Panc1 (cell line): ENCODE data around the gene ELK4. TPM values are rescaled to one million over a fixed set of nuclear protein-coding genes. Genes with fewer than 3 reads are reported as not detected.

Source experiments
- ATAC-seq: fragments of 200-7000 bp; cut with Tn5 transposase; 2 replicates; pipeline ENCODE4 v1.9.1; 2020; ENCODE audit warnings: mild to moderate bottlenecking, moderate library complexity
- BruUV-seq: library from RNA; stranded (reverse); fragments of 400-500 nt; replicated peaks from 2 replicates; lab custom pipeline; 2021; lab: Mats Ljungman, UMichigan
- CTCF ChIA-PET: fragments of 300-600 bp; sonication (Branson Sonifier 250); formaldehyde crosslinking; loops from one replicate; lab custom pipeline; 2022; ENCODE audit warnings: antibody characterized with exemption; lab: Charles Lee
- POLR2A ChIA-PET: fragments of 300-600 bp; sonication (Branson Sonifier 250); formaldehyde crosslinking; loops from one replicate; lab custom pipeline; 2022; ENCODE audit warnings: antibody characterized with exemption; lab: Charles Lee
- DNase-seq: peaks from one replicate; pipeline ENCODE4 v3.0.0-alpha.2; 2010; ENCODE audit warnings: low read depth, low spot score
- H3K27ac ChIP-seq: 2 replicates; pipeline ENCODE4 v1.5.1; 2011; ENCODE audit warnings: mild to moderate bottlenecking, low read length, inconsistent platforms
- H3K27me3 ChIP-seq: fragments of 200-500 bp; sonication (Bioruptor generic); 2 replicates; pipeline ENCODE4 v1.6.0; 2014; ENCODE audit warnings: low read length, inconsistent platforms; ENCODE audit not compliant: control insufficient read depth, insufficient read depth
- H3K36me3 ChIP-seq: fragments of 200-500 bp; sonication (Bioruptor generic); 2 replicates; pipeline ENCODE4 v1.5.1; 2014; ENCODE audit warnings: inconsistent platforms, mild to moderate bottlenecking, low read length, moderate library complexity; ENCODE audit not compliant: control insufficient read depth, insufficient read depth
- H3K4me1 ChIP-seq: 2 replicates; pipeline ENCODE4 v1.5.1; 2011; ENCODE audit warnings: inconsistent platforms, mild to moderate bottlenecking, low read length, moderate library complexity; ENCODE audit not compliant: control insufficient read depth, insufficient read depth
- H3K4me3 ChIP-seq, 2 experiments: 2 replicates each; pipeline ENCODE4 v1.5.1; 2011 to 2012; ENCODE audit warnings: low read depth in 2 of 2, low read length in 2 of 2, mild to moderate bottlenecking in 2 of 2, inconsistent platforms in 1 of 2, moderate library complexity in 1 of 2
- H3K9me3 ChIP-seq: fragments of 200-500 bp; sonication (Bioruptor generic); 2 replicates; pipeline ENCODE4 v1.5.1; 2014; ENCODE audit warnings: low read depth, mild to moderate bottlenecking, inconsistent platforms, low read length, moderate library complexity; ENCODE audit not compliant: control insufficient read depth, insufficient read depth
- POLR2AphosphoS5 ChIP-seq: IDR thresholded peaks from 2 replicates; pipeline ENCODE4 v1.6.1; 2012; ENCODE audit warnings: mild to moderate bottlenecking, low read depth, low read length, moderate library complexity
- SIN3A ChIP-seq: IDR thresholded peaks from 2 replicates; pipeline ENCODE4 v1.6.1; 2012; ENCODE audit warnings: low read depth, mild to moderate bottlenecking, low read length, moderate library complexity, borderline replicate concordance; ENCODE audit not compliant: insufficient read depth
- TCF7L2 ChIP-seq: IDR thresholded peaks from 2 replicates; pipeline ENCODE4 v1.6.1; 2011; ENCODE audit warnings: mild to moderate bottlenecking, low read depth, low read length, inconsistent platforms
- in situ Hi-C: cut with HindIII; loops from 2 replicates; pipeline ENCODE4 v1.10.0; 2016; ENCODE audit warnings: low sequenced_read_pairs, low pct_unique_long_range_greater_than_20kb
- intact Hi-C: fragments of 100-400 bp; cut with micrococcal nuclease; formaldehyde crosslinking; loops from one replicate; pipeline ENCODE4 v1.10.0; 2022; ENCODE audit not compliant: unreplicated experiment
- total RNA-seq: library from RNA; stranded (reverse); gene quantifications from one replicate; pipeline ENCODE4 v1.2.1, GENCODE V29; 2021; ENCODE audit not compliant: unreplicated experiment
- TF ChIP-seq, protein P1 (sequence below), 2 experiments: IDR thresholded peaks; 2 replicates each; pipeline ENCODE4 v1.6.1; 2011 to 2012; ENCODE audit warnings: low read depth in 2 of 2, control low read depth in 1 of 2, low read length in 1 of 2, mild to moderate bottlenecking in 1 of 2, moderate library complexity in 1 of 2; ENCODE audit not compliant: insufficient read depth in 1 of 2
- TF ChIP-seq, protein P2 (sequence below): fragments of 450-650 bp; IDR thresholded peaks from 2 replicates; pipeline ENCODE4 v1.5.1; 2017; ENCODE audit warnings: mild to moderate bottlenecking

The ELK4 gene
- total RNA-seq, 1 experiment from 2014 or later = 54.6 TPM

DNA sequence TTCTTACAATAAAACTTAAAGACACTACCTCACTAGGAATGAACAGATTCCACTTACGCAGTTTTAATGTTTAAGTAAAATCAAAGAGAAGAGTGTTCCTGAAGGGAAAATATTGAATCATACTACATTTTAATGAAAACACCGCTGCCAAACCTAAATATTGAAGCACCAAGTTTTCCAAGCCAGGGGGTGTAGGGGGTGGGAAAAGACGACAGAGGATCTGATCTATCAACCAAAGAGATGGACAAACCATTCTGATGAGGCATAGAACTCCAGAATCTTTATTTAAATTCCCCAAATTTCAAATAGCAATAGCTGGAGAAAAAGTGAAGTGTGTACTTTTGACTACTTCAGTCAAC is 1.2 kb downstream of the ELK4 start:
- Histone ChIP-seq H3K9me3 (no peaks in the 10 kb centered on the region), H3K27ac (peak overlapping the region; percentile 95), H3K27me3 (no peaks in the 10 kb centered on the region), H3K36me3 (peaks cover 4% of the 10 kb centered on the region; the same call in 1 of the 2 replicates), H3K4me1 (peaks cover 18% of the 10 kb centered on the region), H3K4me3 (peak overlapping the region; percentile 81 to 94)
- in situ Hi-C loops (no loop called here), intact Hi-C loops (no loop called here)
- BruUV-seq = no TSS peak
- POLR2A ChIA-PET = interaction anchor here (0.6 kb wide), 1 partner anchor 74 kb away, joined by 5 read pairs; no protein-coding TSS in a partner anchor
- DNase-seq (no peak), ATAC-seq (no peak)
- TF ChIP-seq SIN3A = no peak
- CTCF ChIA-PET = interaction anchor here (2.3 kb wide), 1 partner anchor 39 kb away, joined by 14 read pairs; no protein-coding TSS in a partner anchor

- H3K36me3 ChIP-seq = peaks cover 4% of the 10 kb centered on the region; the same call in 1 of the 2 replicates
- TF ChIP-seq POLR2AphosphoS5 (no peak), TCF7L2 (no peak), SIN3A (no peak)
- TF ChIP-seq, protein P1, sequence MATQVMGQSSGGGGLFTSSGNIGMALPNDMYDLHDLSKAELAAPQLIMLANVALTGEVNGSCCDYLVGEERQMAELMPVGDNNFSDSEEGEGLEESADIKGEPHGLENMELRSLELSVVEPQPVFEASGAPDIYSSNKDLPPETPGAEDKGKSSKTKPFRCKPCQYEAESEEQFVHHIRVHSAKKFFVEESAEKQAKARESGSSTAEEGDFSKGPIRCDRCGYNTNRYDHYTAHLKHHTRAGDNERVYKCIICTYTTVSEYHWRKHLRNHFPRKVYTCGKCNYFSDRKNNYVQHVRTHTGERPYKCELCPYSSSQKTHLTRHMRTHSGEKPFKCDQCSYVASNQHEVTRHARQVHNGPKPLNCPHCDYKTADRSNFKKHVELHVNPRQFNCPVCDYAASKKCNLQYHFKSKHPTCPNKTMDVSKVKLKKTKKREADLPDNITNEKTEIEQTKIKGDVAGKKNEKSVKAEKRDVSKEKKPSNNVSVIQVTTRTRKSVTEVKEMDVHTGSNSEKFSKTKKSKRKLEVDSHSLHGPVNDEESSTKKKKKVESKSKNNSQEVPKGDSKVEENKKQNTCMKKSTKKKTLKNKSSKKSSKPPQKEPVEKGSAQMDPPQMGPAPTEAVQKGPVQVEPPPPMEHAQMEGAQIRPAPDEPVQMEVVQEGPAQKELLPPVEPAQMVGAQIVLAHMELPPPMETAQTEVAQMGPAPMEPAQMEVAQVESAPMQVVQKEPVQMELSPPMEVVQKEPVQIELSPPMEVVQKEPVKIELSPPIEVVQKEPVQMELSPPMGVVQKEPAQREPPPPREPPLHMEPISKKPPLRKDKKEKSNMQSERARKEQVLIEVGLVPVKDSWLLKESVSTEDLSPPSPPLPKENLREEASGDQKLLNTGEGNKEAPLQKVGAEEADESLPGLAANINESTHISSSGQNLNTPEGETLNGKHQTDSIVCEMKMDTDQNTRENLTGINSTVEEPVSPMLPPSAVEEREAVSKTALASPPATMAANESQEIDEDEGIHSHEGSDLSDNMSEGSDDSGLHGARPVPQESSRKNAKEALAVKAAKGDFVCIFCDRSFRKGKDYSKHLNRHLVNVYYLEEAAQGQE (IDR thresholded peaks at IDR 0.05; ENCODE audit: insufficient read depth in 1 of 2, low read depth in 2 of 2, low read length in 1 of 2) = no peak
- TF ChIP-seq, protein P2, sequence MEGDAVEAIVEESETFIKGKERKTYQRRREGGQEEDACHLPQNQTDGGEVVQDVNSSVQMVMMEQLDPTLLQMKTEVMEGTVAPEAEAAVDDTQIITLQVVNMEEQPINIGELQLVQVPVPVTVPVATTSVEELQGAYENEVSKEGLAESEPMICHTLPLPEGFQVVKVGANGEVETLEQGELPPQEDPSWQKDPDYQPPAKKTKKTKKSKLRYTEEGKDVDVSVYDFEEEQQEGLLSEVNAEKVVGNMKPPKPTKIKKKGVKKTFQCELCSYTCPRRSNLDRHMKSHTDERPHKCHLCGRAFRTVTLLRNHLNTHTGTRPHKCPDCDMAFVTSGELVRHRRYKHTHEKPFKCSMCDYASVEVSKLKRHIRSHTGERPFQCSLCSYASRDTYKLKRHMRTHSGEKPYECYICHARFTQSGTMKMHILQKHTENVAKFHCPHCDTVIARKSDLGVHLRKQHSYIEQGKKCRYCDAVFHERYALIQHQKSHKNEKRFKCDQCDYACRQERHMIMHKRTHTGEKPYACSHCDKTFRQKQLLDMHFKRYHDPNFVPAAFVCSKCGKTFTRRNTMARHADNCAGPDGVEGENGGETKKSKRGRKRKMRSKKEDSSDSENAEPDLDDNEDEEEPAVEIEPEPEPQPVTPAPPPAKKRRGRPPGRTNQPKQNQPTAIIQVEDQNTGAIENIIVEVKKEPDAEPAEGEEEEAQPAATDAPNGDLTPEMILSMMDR = no peak
- no TSS peak for BruUV-seq
- no peak for ATAC-seq
- peaks cover 18% of the 10 kb centered on the region for H3K4me1 ChIP-seq
- intact Hi-C loops = no loop called here
- ChIA-PET POLR2A (interaction anchor here (0.6 kb wide), 1 partner anchor 74 kb away, joined by 5 read pairs; no protein-coding TSS in a partner anchor), CTCF (no interaction called here)
- in situ Hi-C loops = no loop called here
- peak overlapping the region; percentile 95 for H3K27ac ChIP-seq
- no peak for DNase-seq
- H3K9me3 ChIP-seq = no peaks in the 10 kb centered on the region
- H3K27me3 ChIP-seq = no peaks in the 10 kb centered on the region
- peak overlapping the region; percentile 81 to 94; a peak in 3 of 4 replicates for H3K4me3 ChIP-seq
Observed at GRCh38 chr1:205630241-205630640, 1.6 kb downstream of the ELK4 start.

DNA sequence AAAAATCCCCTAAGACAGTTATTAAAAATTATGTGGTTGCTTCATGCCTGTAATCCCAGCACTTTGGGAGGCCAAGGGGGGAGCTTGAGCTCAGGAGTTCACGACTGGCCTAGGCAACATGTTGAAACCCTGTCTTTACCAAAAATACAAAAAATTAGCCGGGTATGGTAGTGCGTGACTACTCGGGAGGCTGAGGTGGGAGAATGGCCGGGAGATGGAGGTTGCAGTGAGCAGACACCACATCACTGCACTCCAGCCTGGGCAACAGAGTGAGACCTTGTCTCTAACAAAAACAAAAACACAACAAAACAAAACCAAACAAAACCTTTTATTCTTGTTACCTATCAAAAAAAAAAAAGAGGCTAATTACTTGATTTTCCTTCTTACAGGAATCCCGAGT is 2.1 kb downstream of the ELK4 start:
- H3K27ac ChIP-seq = peak overlapping the region; percentile 95; the same call in 1 of the 2 replicates
- H3K4me3 ChIP-seq = peak overlapping the region in 1 of 2 experiments; percentile 94; a peak in 2 of 4 replicates
- TSS peak; percentile 62 for BruUV-seq
- in situ Hi-C loops = no loop called here
- H3K9me3 ChIP-seq = no peaks in the 10 kb centered on the region
- ChIA-PET POLR2A (no interaction called here), CTCF (no interaction called here)
- ATAC-seq = no peak
- intact Hi-C loops = loop anchor here (1.0 kb wide), 1 partner anchor 19 kb away; no protein-coding TSS in a partner anchor
- DNase-seq = no peak
- H3K36me3 ChIP-seq = peaks cover 4% of the 10 kb centered on the region; the same call in 1 of the 2 replicates
- TF ChIP-seq, protein P2 = no peak
- TF ChIP-seq, protein P1 (IDR thresholded peaks at IDR 0.05; ENCODE audit: insufficient read depth in 1 of 2, low read depth in 2 of 2, low read length in 1 of 2) = no peak
- TF ChIP-seq SIN3A (no peak), TCF7L2 (no peak), POLR2AphosphoS5 (no peak)
- H3K27me3 ChIP-seq = no peaks in the 10 kb centered on the region
- H3K4me1 ChIP-seq = peaks cover 18% of the 10 kb centered on the region
